Measurements from ENCODE around the gene OR10A4.
"Not testable (repeated sequence)": the region's sequence is repeated elsewhere in the genome, so short reads cannot be mapped to it uniquely, and the experiment has no call there.

The OR10A4 gene

DNA sequence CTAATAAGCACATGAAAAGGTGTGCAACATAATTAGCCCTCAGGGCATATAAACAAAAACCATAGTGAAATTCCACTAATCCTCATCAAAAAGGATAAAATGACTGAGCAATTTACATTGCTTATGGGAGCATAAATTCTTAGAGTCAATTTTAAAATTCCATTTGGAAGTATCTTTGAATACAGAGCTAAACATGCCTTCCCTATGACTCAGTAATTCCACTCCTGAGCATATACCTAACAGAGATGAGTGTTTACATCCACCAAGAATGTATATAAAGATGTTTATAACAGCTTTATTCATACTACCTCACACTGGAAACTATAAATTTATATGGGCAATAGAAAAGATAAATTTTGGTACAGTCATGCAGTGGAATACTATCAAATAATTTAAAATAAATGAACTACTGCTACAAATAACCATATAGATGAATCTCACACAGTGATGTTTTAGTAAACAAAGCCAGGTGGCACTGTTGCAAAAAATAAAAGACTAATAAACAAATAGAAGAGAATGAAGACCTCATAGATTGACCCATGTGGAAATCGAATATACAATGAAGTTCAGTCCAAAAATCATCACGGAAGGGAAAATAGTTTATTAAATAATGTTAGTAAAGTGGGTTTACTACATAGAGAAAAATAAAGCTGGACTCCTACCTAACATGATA lies 24.0 kb downstream of the OR10A4 start:
- no peak for DNase-seq

DNA sequence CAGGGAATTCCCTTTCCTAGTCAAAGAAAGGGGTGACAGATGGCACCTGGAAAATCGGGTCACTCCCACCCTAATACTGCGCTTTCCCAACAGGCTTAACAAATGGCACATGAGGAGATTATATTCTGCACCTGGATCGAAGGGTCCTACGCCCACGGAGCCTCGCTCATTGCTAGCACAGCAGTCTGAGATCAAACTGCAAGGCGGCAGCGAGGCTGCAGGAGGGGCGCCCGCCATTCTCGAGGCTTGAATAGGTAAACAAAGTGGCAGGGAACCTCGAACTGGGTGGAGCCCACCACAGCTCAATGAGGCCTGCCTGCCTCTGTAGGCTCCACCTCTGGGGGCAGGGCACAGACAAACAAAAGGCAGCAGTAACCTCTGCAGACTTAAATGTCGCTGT lies 28.4 kb downstream of the OR10A4 start:
- DNase-seq: not testable (repeated sequence)

DNA sequence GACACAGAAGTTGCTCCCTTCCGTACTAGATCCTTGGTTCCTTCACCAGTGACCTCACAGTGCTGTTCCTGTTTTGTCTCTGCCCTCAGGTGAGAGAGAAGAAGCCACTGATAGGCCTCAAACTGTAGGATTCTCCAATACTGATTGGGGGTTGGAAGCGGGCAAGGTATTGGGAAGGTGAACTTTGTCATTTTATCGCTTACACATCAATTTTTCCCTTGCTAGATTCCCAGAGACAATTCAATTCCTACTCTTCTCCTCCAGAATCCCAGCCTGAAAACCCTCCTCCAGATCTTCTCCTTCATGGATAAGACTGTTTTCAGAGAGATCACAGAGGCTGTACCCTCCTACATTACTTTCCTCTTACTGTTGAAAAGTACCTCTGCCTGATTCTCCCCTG lies 35.0 kb downstream of the OR10A4 start:
- no peak for DNase-seq

DNA sequence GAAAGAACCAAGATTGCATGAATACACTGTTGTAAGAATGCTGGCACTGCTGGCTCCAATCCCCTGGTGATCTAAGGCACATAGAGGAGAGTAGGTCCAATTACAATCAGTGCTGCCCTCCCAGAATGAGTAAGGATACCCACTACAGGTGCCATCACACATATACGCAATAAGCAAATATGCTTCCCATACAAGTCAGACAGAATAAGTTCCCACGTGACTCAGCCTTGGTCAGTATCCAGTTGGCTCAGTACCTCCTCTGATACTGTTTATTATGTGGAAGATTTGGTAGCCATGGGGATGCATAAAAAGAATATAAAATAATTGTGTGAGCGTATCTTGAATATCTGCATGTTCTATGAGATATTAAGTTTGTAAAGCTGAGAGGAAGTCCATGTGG lies 35.5 kb downstream of the OR10A4 start:
- DNase-seq: no peak

DNA sequence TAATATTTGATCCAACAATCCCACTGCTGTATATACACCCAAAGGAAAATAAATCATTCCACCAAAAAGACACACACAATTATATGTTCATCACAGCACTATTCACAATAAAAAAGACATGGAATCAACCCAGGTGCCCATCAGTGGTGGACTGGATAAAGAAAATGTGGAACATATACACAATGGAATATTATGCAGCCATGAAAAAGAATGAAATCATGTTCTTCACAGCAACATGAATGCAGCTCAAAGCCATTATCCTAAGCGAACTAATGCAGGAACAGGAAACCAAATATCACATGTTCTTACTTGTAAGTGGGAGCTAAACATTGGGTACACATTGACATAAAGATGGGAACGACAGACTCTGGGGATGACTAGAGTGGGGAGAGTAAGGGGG lies 43.3 kb downstream of the OR10A4 start:
- DNase-seq: no peak

DNA sequence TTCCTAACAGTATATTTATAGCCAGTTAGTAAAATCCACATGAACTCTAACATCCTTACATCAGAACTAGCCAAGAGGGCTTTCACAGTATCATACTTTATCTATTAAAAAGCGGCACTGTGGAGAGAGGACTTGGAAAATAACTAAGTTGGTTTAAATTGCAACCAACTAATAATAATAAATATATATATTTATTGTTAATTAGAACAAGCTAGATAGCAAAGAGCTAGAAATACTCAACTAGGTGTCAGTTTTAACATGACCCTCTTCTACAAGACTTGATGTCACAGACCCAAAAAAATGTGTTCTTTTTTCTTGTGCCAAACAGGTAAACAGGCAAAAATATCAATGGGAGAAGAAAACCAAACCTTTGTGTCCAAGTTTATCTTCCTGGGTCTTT lies 44.3 kb downstream of the OR10A4 start, which contains the start of gene OR2D3:
OR2D3 (plus strand) TSS at position 301 of the 400 bp plus-strand sequence; CDS start at position 301, 0 bp downstream.
- no peak for DNase-seq

- no peak for DNase-seq
These were observed 48.7 kb downstream of the OR10A4 start for GRCh38 chr11:6925007-6925577.

DNA sequence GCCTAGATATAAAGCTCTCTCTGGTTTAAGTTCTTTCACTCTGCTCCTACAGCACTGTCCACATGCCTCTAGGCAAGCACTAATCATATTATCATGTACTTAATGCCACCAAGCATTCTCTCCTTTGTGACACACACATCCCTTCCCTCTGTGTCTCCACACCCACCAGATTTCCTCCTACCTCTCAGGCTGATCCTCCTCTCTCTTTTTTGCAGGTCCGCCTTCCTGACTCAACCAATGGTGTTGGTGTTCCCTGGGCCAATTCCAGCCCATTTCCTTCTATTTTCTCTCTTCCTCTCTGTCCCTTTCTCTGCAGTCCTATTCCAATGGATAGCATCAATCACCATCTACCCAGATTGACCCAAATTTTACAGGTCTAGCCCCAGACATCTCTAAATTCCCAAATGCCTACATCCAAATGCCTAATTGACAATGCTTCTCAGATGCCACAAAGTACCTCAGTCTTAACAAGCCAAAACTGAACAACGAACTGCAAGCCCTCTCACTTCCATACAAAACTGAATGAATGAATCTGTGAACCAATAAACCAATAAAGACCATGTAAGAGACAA lies 49.3 kb downstream of the OR10A4 start:
- DNase-seq: no peak

GRCh38 chr11:6926208-6927029 lies 50.0 kb downstream of the OR10A4 start, which contains the start of gene ZNF215:
Gene ZNF215 (plus strand): TSS chr11:6926426. CDS start chr11:6932273, 5,847 bp downstream.
- DNase-seq: no peak

DNA sequence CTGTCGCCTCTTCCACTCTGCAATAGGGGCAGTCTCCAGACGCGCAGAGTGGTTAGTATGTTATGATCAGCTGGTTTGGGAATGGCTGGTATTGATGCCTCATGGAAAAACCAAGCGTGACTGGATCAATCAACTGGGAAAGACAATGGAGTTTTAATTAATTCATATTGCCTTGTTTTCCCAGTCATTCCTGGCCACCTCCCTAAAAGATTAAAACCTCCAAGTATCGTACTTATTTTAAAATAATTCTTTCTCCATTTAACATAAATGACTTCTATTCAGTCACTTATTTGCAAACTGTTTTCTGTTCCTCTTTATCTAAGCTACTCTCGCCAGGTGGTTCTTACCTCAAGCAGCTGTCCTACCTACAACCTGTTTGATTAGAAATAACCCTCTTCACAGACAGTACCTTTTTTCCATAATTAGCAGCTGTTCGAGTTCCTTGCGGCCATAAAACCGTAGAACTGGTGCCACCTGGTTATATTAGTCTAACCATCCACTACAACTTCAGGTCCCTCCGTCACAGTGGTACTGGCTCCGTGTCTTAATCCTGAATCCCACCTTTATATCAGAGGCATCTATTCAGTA lies 50.7 kb downstream of the OR10A4 start:
- peak; percentile 0 for DNase-seq

Measured in NCI-H2171 treated with DMSO at 0.1 percent for 48 hours (cell line).